ENCODE data around the gene MLLT10.
"Not testable (repeated sequence)": the region's sequence is repeated elsewhere in the genome, so short reads cannot be mapped to it uniquely, and the experiment has no call there.

Gene MLLT10

DNA sequence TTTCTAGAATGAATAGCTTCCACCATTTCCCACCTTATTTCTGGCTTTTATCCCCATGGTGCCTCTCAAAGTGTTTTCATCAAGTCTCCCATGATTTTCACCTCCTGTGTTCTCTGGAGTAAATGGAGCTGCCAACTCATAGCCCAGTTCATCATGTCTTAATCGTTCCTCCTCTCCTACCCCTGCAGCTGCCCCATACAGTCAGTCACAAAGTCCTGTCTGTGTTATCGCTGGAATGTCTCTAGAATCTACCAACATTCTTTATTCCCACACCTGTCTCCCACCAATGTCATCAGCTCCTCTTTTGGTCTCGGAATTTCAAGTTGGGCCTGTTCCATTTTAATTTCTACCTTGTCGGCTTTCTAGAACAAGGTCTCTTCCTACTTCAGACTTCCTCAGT, 178.9 kb downstream of the MLLT10 start:
- DNase-seq = no peak

GRCh38 chr10:21715531-21716195, 181.6 kb downstream of the MLLT10 start:
- no peak for DNase-seq

GRCh38 chr10:21717437-21718054, 183.5 kb downstream of the MLLT10 start:
- DNase-seq = not testable (repeated sequence)

DNA sequence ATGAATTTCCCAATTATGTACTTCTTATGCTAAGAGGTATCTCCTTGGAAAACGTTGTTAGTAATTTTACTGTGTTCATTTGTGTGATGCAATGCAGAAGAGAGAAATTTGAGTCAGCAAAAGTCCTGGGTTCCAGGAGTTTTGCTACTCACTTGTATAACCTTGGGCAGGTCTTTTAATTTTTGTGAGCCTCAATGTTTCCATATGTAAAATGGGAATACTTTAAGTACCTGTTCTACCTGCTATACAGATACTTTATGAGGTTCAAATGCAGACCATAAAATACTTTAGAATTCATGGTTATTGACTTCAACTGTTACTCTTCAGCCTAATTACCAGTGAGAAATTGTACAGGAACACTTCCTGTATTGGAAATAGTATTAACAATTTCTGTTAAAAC, 185.5 kb downstream of the MLLT10 start:
- DNase-seq = no peak

GRCh38 chr10:21720090-21720489, 186.1 kb downstream of the MLLT10 start:
- no peak for DNase-seq

DNA sequence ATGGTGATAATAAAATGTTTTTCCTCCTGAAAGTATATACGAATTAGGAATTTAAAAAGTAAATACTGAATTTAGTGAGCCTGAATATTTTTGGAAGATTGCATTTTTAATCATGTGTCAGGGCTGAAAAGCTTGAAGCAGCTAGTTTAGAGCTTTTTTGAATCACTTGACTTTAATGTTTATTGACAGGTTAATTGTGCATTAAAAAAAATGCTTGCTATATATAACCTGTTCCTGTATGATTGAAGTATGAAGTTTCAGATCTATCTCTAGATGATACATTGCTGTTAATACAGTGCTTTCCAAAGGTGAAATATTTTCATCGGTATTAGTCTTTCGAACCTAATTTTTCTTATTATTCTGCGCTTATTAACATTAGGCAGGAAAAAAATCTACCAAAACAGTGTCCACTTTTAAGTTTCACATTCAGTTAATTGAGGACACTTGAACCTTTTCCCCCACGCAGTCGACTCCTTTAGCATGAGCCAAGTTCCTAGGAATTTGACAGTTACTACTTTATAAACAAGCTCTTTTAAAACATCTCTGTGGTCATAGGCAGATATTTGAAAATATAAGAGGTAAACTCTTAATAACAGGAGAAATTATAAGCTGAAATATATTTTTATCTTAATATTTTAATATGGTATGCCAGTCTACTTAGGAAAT, 187.1 kb downstream of the MLLT10 start:
- DNase-seq = no peak

DNA sequence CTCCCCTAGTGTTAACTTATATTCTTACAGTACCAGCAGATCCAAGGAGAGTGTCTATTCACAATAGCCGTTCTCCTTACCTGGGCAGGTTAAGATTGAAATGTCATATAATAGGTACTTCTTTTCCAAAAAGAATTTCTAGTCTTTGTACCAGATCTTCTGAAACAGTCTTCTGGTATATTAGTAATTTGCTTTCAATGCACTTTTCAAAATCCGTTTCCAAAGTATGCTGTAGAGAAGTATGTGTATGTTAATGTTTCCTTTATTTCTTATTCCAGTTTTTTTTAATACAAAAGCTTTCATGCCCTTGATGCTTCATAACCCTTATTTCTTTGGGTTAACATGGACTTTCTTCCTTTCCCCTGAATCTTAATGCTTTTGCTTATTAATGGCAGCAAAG, 188.2 kb downstream of the MLLT10 start:
- DNase-seq = no peak

GRCh38 chr10:21724020-21724589, 190.1 kb downstream of the MLLT10 start:
- no peak for DNase-seq

DNA sequence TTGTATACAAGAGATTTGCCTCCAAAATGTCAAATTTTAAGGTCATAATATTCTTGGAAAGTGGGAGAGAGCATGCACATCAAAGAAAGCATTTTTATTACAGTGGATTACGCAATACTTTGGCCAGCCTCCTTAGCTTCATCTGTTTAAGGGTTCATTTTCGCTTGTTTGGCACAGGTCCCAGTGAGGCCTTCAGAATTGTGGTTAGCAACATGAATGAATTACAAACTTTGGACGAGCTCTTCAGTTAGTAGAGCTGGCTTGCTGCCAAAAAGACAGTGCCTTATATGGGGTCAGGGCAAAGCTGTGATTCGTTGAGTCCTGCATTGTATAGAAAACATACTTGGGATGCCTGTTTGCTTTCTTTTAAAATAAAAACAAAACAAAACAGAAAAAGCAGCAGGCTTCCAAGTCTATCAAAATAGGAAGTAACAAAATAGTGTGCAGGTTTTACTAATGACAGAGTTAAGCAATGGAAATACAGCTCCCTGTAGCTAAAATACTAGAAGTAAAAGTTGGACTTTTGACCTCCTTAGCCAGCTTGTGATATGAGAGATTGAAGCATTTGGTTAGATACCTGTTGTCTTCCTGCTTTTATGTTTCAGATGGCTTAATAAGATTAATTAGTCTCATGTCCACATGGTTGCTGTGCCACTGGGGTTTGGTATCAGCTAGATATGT, 190.8 kb downstream of the MLLT10 start:
- no peak for DNase-seq

DNA sequence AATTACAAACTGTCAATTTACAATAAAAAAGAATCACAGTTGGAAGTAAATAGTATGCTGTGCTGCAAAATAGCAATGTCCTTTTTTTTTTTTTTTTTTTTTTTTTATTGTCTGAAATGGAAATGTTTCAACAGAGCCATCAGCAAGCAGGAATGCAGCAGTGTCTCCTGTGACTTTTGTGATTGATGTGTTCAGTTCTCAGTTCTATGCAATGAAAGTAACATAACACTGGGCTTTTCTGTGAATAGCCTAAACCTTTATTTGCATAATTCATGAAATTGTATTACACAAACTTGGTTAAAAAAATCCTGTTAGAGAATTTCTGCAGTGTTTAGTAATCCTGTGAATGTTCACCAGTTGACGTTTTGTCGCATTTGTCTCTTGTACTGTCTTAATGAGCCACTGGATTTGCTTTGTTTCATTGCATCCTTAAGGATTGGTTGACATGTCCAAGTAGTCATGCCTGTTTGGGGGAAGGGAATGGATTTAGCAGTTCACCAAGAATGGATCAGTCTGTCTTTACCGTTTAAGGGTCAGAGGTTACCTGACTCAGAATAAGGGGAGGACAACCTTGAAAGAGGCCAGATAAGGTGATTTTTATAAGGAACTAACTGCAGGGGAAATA, 192.7 kb downstream of the MLLT10 start:
- no peak for DNase-seq

DNA sequence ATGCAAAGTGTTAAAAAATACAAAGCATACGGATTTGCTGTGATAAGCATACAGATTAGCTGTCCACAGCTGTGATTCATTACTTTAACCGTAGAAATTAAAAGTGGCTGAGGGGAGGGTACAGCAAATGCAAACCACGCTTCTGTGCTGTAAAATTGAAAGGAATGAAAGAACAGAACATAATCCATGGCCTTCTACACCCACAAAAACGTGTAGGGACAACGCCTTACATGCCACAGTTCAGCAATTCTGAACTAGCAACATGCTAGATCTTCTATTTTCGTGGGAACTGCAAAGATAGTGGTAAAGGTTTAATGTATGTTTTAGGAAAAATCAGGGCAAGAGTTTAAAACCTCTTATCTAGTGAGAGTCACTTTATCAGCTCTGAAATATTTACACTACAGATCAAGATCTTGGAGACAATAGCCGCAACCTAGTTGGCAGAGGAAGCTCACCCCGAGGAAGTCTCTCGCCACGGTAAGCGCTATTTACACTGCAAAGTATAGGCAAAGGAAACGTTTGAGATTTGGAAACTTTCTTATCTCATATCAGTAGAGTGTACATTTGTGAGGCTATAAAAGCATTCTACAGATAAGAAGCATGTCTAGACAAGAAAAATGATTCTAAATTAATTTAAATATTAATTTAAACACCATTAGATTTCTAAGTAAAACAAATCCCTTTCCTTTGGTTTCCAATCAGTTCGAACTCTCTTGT, 193.6 kb downstream of the MLLT10 start:
- DNase-seq = no peak

GRCh38 chr10:21728618-21729017, 194.6 kb downstream of the MLLT10 start:
- DNase-seq = no peak

GRCh38 chr10:21732067-21732772, 198.2 kb downstream of the MLLT10 start:
- DNase-seq = peak; percentile 43

DNA sequence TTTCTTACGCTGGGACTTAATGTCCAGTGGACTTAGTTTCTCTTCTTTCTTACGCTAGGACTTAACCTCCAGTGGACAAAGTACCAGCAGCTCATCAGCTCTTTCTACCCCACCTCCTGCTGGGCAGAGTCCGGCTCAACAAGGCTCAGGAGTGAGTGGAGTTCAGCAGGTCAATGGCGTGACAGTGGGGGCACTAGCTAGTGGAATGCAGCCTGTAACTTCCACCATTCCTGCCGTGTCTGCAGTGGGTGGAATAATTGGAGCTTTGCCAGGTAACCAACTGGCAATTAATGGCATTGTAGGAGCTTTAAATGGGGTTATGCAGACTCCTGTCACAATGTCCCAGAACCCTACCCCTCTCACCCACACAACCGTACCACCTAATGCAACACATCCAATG, 199.7 kb downstream of the MLLT10 start:
- DNase-seq = no peak

- no peak for DNase-seq
Observed at GRCh38 chr10:21737106-21737505, 203.1 kb downstream of the MLLT10 start.

GRCh38 chr10:21740989-21741388, 207.0 kb downstream of the MLLT10 start:
- no peak for DNase-seq

DNA sequence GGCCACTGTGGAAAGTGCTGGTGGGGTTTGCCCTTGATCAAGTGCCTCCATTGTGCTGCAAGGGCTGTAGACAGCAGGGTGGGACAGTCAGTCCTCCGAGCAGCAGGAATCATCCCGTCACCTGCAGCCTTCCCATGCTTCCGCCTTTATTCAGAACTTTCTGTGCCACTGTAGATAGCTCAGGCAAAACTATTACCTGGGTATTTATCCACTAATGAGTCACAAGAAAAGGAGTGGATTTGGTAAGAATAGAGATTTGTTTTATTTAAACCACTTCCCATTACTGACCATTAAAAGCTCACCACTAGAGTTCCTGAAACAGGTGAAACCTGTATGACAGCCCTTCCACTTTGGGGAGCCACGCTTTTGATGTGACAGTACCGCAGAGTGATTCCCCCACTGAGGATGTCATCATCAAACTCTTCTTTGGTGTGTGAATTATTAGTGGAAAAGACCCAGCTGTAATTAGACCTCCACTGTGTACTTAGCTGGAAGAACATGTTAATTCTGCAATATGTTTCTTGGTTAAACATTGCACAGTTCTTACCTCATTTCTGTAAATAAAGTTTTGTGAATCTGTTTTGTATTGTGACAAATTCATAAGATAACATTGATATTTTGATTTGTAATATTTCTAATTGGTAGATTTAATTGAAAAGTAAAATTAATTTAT, 208.8 kb downstream of the MLLT10 start:
- no peak for DNase-seq

DNA sequence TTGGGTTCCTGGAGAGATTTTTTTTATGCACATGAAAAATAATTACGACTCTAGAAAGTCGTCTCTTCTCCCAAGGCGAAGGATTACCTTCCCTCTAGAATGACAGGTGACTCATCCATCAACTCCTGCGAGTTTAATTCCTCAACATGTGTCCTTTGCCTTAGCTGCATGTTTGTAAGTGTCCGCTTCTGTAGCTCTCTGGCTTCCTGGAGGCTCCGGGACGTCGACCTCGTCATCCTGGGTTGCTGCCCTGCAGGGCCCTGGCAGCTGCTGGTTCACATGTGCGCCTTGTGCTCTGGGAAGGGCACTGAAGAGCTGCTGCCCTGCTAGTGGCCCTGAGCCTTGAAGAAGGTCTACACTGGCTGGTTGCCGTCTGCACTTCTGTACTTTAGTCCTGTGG, 210.2 kb downstream of the MLLT10 start:
- no peak for DNase-seq

DNA sequence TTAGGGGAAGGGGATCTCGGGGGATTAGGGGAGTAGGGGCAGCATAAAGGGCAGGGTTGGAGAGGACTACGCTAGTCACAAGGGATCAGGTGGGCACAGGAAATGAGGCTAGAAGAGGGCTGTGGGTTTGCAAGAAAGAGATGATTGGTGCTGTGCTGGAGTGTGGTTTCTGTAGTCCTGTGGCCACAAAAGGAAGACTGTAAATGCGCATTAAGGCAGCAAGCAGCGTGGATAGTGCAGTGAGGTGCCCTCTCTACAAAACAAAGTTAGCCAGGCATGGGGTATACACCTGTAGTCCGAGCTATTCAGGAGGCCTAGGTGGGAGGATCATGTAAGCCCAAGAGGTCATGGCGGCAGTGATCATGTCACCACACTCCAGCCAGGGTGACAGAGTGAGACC, 212.1 kb downstream of the MLLT10 start:
- DNase-seq = no peak

DNA sequence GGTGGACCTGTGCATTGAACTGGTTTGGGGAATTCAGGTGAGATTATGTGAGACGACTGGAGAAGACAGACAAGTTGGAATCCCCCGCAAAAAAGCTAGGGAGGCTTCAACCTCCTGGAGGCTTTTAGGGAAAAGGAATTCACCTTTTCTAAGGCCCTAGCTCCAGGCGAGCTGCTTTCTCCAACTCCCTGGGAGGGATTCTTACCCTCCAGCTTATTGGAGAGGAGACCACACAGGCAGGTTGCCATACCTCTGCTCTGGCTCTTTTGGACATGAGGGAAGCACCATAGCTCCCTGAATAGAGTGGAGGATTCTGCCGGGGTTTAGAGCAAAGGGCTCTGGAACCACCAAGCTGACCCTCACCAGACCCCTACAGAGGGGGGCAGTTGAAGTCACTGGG, 213.8 kb downstream of the MLLT10 start:
- DNase-seq = no peak

DNA sequence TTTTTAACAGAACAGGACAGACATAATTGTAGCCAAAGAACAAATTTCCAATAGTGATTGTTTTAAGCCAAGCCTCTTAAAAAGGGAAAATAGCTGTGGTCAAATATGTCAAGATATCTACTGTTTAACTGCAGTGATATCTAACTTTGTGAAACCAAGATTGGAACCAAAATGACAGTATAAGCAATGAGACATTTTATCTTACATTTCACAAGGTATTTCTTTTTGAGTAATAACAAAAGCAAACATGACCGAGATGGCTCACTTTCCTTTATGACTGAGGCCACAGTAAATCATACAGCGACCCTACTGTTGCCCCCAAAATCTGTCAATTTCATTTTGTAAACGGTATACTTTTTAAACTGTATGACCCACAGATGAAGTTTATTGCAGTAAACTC, 215.8 kb downstream of the MLLT10 start:
- DNase-seq = no peak
